Nephron (organoid): Measurements from ENCODE around the gene EYA4.

Source experiments
- H3K27ac Mint-ChIP-seq, 3 experiments: 2 replicates each; pipeline ENCODE4 v1.8.0; 2020; ENCODE audit warnings: mixed read lengths in 3 of 3, mild to moderate bottlenecking in 2 of 3, moderate library complexity in 1 of 3
- H3K27me3 Mint-ChIP-seq: 2 replicates; pipeline ENCODE4 v1.8.0; 2021; ENCODE audit warnings: low read depth, mild to moderate bottlenecking, moderate library complexity, mixed read lengths
- H3K36me3 Mint-ChIP-seq: 2 replicates; pipeline ENCODE4 v1.8.0; 2020; ENCODE audit warnings: low read depth, mixed read lengths
- H3K4me1 Mint-ChIP-seq: 2 replicates; pipeline ENCODE4 v1.8.0; 2020; ENCODE audit warnings: mixed read lengths
- H3K4me3 Mint-ChIP-seq, 3 experiments: 2 replicates each; pipeline ENCODE4 v1.8.0; 2020; ENCODE audit warnings: mild to moderate bottlenecking in 3 of 3, mixed read lengths in 3 of 3, moderate library complexity in 2 of 3
- H3K9me3 Mint-ChIP-seq: 2 replicates; pipeline ENCODE4 v1.8.0; 2020; ENCODE audit warnings: mixed read lengths
- CTCF ChIP-seq, 3 experiments: fragments of 200-600 bp; sonication (generic); IDR thresholded peaks; one replicate each; pipeline ENCODE4 v1.5.0; 2021; ENCODE audit warnings: antibody characterized with exemption in 3 of 3; ENCODE audit not compliant: unreplicated experiment in 3 of 3

EYA4 gene

GRCh38 chr6:133203344-133203697 is 37.8 kb upstream of the EYA4 start:
- TF ChIP-seq CTCF (IDR thresholded peaks at IDR 0.05; ENCODE audit: unreplicated experiment in 3 of 3), result no peak
- no peak overlapping the region for H3K27ac Mint-ChIP-seq

GRCh38 chr6:133205304-133205703 is 35.9 kb upstream of the EYA4 start:
- H3K27me3 Mint-ChIP-seq, result no peaks in the 10 kb centered on the region
- no peak overlapping the region for H3K27ac Mint-ChIP-seq
- no peaks in the 10 kb centered on the region for H3K9me3 Mint-ChIP-seq
- H3K36me3 Mint-ChIP-seq, result no peaks in the 10 kb centered on the region
- TF ChIP-seq CTCF (IDR thresholded peaks at IDR 0.05; ENCODE audit: unreplicated experiment in 3 of 3), result no peak
- peaks cover 11% of the 10 kb centered on the region for H3K4me1 Mint-ChIP-seq
- H3K4me3 Mint-ChIP-seq, result no peak overlapping the region

More at GRCh38 chr6:133203344-133203697, 37.8 kb upstream of the EYA4 start:
- Mint-ChIP-seq H3K27me3 (no peaks in the 10 kb centered on the region), H3K4me1 (peaks cover 7% of the 10 kb centered on the region), H3K36me3 (no peaks in the 10 kb centered on the region), H3K4me3 (no peak overlapping the region), H3K9me3 (no peaks in the 10 kb centered on the region)

GRCh38 chr6:133206942-133207341 is 34.2 kb upstream of the EYA4 start:
- Mint-ChIP-seq H3K27me3 (no peaks in the 10 kb centered on the region), H3K27ac (no peak overlapping the region), H3K4me3 (no peak overlapping the region), H3K9me3 (no peaks in the 10 kb centered on the region), H3K36me3 (no peaks in the 10 kb centered on the region), H3K4me1 (peaks cover 11% of the 10 kb centered on the region)
- TF ChIP-seq CTCF (IDR thresholded peaks at IDR 0.05; ENCODE audit: unreplicated experiment in 3 of 3), result no peak

GRCh38 chr6:133207754-133208153 is 33.4 kb upstream of the EYA4 start:
- TF ChIP-seq CTCF (IDR thresholded peaks at IDR 0.05; ENCODE audit: unreplicated experiment in 3 of 3), result no peak
- Mint-ChIP-seq H3K27ac (no peak overlapping the region), H3K36me3 (no peaks in the 10 kb centered on the region), H3K4me1 (peaks cover 11% of the 10 kb centered on the region), H3K4me3 (no peak overlapping the region), H3K27me3 (no peaks in the 10 kb centered on the region), H3K9me3 (no peaks in the 10 kb centered on the region)

GRCh38 chr6:133208183-133208755 is 32.9 kb upstream of the EYA4 start:
- no peaks in the 10 kb centered on the region for H3K27me3 Mint-ChIP-seq
- H3K9me3 Mint-ChIP-seq, result no peaks in the 10 kb centered on the region
- peak overlapping the region; percentile 24 to 78 (median 35) for H3K27ac Mint-ChIP-seq
- H3K4me3 Mint-ChIP-seq, result peak overlapping the region in 1 of 3 experiments; percentile 6
- no peak for TF ChIP-seq CTCF (IDR thresholded peaks at IDR 0.05; ENCODE audit: unreplicated experiment in 3 of 3)
- peaks cover 11% of the 10 kb centered on the region for H3K4me1 Mint-ChIP-seq
- H3K36me3 Mint-ChIP-seq, result no peaks in the 10 kb centered on the region

GRCh38 chr6:133214267-133214666 is 26.9 kb upstream of the EYA4 start:
- H3K36me3 Mint-ChIP-seq, result no peaks in the 10 kb centered on the region
- no peaks in the 10 kb centered on the region for H3K27me3 Mint-ChIP-seq
- H3K27ac Mint-ChIP-seq, result peak overlapping the region in 2 of 3 experiments; percentile 18 to 38
- H3K4me3 Mint-ChIP-seq, result no peak overlapping the region
- peaks cover 13% of the 10 kb centered on the region for H3K4me1 Mint-ChIP-seq
- no peak for TF ChIP-seq CTCF (IDR thresholded peaks at IDR 0.05; ENCODE audit: unreplicated experiment in 3 of 3)
- no peaks in the 10 kb centered on the region for H3K9me3 Mint-ChIP-seq
